Measurements from ENCODE around the gene SCN1B.
"Not testable (repeated sequence)": the region's sequence is repeated elsewhere in the genome, so short reads cannot be mapped to it uniquely, and the experiment has no call there.

Gene SCN1B

DNA sequence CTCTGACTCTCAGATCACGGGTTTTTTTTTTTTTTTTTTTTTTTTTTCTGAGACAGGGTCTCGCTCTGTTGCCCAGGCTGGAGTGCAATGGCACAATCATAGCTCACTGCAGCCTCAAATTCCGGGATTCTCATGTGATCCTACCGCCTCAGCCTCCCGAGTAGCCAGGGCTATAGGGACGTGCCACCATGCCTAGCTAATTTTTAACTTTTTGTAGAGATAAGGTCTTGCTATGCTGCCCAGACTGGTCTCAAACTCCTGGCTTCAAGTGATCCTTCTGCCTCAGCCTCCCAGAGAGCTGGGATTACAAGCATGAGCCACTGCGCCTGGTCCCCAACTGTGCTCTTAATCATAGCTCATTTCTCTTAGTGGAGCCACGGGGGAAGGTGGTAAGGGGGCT is 34.7 kb upstream of the SCN1B start:
- H3K27ac Mint-ChIP-seq = no peak overlapping the region
- ATAC-seq (replicated peaks) = no peak
- H3K4me1 Mint-ChIP-seq (ENCODE audit: low read depth in 2 of 2) = peaks cover 25 to 37% of the 10 kb centered on the region in 2 donors
- DNase-seq = no peak
- H3K36me3 Mint-ChIP-seq (ENCODE audit: insufficient read depth) = peaks cover 11% of the 10 kb centered on the region
- no peak overlapping the region for H3K4me3 Mint-ChIP-seq
- no peaks in the 10 kb centered on the region for H3K9me3 Mint-ChIP-seq
- no peaks in the 10 kb centered on the region for H3K27me3 Mint-ChIP-seq

DNA sequence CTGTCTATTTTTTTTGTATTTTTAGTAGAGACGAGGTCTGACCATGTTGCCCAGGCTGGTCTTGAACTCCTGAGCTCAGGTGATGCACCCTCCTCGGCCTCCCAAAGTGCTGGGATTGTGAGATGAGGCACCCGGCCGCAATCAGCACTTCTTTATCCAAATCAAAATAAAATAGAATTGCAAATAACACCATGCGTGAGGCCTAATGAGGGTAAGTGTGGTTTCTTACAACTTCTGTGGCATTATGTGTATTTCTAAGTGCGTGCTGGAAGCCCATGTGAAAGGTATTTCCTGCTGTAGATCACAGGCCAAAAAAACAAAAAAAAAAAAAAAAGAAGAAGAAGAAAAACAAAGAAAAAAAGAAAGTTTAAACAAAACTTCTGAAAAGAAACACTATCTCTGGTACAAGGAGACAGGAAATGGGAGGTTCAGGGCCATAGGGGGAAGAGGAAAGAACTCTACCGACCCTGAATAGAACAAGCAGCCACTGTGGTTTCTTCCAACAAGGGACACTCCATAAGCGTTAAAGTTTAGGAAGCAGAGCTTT is 33.1 kb upstream of the SCN1B start:
- Mint-ChIP-seq H3K36me3 (ENCODE audit: insufficient read depth) (peaks cover 22% of the 10 kb centered on the region), H3K27me3 (no peaks in the 10 kb centered on the region), H3K4me3 (peak overlapping the region; percentile 74 to 90), H3K4me1 (ENCODE audit: low read depth in 2 of 2) (peaks cover 39 to 47% of the 10 kb centered on the region in 2 donors), H3K9me3 (no peaks in the 10 kb centered on the region), H3K27ac (peak overlapping the region; percentile 93 to 97)
- peak; percentile 18 for ATAC-seq (replicated peaks)
- DNase-seq = no peak

DNA sequence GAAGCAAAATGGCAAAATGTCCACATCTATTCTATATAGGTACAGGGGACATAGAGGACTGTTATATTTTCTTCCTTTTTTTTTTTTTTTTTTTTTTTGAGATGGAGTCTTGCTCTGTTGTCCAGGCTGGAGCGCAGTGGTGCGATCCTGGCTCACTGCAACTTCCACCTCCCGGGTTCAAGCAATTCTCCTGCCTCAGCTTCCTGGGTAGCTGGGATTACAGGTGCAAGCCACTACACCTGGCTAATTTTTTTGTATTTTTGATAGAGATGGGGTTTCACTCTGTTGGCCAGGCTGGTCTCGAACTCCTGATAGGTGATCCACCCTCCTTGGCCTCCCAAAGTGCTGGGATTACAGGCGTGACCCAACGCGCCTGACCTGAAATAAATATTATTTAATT is 32.0 kb upstream of the SCN1B start:
- peak overlapping the region; percentile 90 to 92 for H3K4me3 Mint-ChIP-seq
- ATAC-seq (replicated peaks); DNase-seq; H3K27me3 Mint-ChIP-seq; H3K9me3 Mint-ChIP-seq: not testable (repeated sequence)
- H3K4me1 Mint-ChIP-seq (ENCODE audit: low read depth in 2 of 2) = peaks cover 49 to 56% of the 10 kb centered on the region in 2 donors
- peaks cover 27% of the 10 kb centered on the region for H3K36me3 Mint-ChIP-seq (ENCODE audit: insufficient read depth)
- peak overlapping the region; percentile 93 to 97 for H3K27ac Mint-ChIP-seq

DNA sequence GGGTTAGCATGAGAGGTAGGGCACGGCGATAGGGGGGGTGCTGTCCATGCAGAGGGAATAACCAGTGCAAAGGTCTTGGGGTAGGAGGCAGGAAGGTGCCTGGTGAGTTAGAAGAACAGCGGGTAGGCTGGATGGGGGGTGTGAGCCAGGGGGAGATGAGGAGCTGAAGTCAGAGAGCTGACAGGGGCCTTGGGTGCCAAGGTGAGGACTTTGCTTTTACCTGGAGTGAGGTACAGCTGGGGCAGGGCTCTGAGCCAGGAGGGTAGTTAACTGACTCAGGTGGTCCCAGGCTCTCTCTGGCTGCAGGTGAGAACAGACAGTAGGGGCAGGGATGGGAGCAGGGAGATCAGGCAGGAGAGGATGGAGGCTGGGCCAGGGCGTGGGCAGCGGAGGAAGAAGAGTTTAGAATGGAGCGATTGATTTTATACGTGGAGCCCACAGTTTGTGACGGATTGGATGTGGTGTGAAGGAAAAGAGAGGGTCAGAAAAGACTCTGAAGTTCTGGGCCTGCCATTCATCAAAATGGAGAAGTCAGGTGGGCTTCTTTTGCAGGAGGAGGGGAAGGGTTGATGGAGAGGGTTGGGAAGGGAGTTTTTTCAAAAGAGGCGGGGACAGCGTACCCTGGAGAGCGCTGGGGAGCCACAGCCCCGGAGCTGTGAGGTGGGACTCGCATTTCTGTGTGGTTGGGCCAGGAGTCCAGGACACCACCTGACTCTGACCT is 31.3 kb upstream of the SCN1B start:
- no peaks in the 10 kb centered on the region for H3K27me3 Mint-ChIP-seq
- DNase-seq = no peak
- no peak for ATAC-seq (replicated peaks)
- peaks cover 27% of the 10 kb centered on the region for H3K36me3 Mint-ChIP-seq (ENCODE audit: insufficient read depth)
- peak overlapping the region; percentile 93 to 97 for H3K27ac Mint-ChIP-seq
- H3K9me3 Mint-ChIP-seq = no peaks in the 10 kb centered on the region
- peaks cover 56 to 59% of the 10 kb centered on the region in 2 donors for H3K4me1 Mint-ChIP-seq (ENCODE audit: low read depth in 2 of 2)
- peak overlapping the region; percentile 90 to 92 for H3K4me3 Mint-ChIP-seq

DNA sequence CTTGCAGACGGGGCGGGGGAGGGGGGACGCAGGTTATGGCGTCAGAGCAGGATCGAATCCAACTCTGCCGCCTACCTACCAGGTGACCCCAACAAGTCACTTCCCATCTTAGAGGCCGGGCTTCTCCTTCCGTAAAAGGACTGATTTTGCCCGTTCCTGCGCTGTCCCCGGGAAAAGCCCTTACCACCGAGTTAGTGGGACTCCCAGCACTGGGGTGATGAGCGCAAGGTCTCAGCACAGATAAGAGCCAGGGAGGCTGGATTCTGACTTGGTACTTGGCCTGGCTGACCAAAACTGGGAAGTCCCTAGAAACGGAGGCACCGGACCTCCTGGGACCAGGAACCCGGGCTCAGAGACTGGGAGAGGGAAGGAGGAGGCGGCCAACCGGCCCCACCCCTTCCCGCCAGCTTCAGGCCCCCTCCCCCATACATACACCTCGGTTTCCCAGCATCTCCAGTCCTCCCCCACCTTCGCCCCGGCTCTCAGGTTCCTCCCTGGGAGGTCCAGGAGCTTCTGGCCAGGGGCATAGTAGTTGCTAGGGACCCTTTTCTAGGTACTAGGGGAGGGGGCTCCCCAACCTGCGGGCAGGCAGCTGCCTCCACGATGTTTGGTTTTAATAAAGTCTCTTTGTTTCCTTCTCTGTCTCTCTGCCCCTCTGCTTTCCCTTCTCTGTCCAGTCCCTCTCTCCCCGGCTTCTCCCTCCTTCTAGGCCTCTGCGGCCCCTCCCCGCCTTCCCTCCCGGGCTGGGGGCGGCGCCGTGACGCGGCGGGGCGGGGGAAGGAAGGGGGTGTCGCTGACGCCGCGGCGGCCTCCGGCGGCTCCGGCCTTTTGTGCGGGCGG is 30.6 kb upstream of the SCN1B start, which contains the start of gene GRAMD1A:
GRAMD1A (plus strand) TSS at position 826 of the 840 bp plus-strand sequence. CDS start 156 bp downstream, outside the sequence.
- Mint-ChIP-seq H3K4me3 (peak within 1 kb of the TSS; percentile 90 to 92), H3K36me3 (ENCODE audit: insufficient read depth) (peaks cover 31% of the 10 kb centered on the region), H3K27ac (peak within 1 kb of the TSS; percentile 93 to 97), H3K9me3 (no peaks in the 10 kb centered on the region), H3K27me3 (no peaks in the 10 kb centered on the region), H3K4me1 (ENCODE audit: low read depth in 2 of 2) (peaks cover 60 to 61% of the 10 kb centered on the region in 2 donors)
- ATAC-seq (replicated peaks) (peak; percentile 28), DNase-seq (peak in 2 of 3 experiments; percentile 51 to 54)

DNA sequence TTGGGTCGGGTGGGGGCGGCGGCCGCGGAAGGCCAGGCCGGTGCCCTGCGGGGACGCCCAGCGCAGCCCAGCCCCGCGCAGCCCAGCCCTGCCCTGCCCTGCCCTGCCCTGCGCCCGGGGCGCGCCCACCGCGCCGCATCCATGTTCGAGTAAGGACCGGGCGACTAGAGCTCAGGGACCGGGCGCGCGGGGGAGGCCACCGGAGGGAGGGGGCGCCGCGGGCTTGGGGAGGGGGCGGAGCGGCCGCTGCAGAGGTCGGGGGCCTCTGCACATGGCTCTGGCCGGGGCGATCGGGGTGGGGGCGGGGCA is 30.0 kb upstream of the SCN1B start:
- peak overlapping the region; percentile 90 to 92 for H3K4me3 Mint-ChIP-seq
- no peaks in the 10 kb centered on the region for H3K27me3 Mint-ChIP-seq
- no peaks in the 10 kb centered on the region for H3K9me3 Mint-ChIP-seq
- peak overlapping the region; percentile 93 to 95 for H3K27ac Mint-ChIP-seq
- H3K4me1 Mint-ChIP-seq (ENCODE audit: low read depth in 2 of 2) = peaks cover 62 to 64% of the 10 kb centered on the region in 2 donors
- ATAC-seq (replicated peaks) (no peak), DNase-seq (no peak)
- H3K36me3 Mint-ChIP-seq (ENCODE audit: insufficient read depth) = peaks cover 32% of the 10 kb centered on the region

DNA sequence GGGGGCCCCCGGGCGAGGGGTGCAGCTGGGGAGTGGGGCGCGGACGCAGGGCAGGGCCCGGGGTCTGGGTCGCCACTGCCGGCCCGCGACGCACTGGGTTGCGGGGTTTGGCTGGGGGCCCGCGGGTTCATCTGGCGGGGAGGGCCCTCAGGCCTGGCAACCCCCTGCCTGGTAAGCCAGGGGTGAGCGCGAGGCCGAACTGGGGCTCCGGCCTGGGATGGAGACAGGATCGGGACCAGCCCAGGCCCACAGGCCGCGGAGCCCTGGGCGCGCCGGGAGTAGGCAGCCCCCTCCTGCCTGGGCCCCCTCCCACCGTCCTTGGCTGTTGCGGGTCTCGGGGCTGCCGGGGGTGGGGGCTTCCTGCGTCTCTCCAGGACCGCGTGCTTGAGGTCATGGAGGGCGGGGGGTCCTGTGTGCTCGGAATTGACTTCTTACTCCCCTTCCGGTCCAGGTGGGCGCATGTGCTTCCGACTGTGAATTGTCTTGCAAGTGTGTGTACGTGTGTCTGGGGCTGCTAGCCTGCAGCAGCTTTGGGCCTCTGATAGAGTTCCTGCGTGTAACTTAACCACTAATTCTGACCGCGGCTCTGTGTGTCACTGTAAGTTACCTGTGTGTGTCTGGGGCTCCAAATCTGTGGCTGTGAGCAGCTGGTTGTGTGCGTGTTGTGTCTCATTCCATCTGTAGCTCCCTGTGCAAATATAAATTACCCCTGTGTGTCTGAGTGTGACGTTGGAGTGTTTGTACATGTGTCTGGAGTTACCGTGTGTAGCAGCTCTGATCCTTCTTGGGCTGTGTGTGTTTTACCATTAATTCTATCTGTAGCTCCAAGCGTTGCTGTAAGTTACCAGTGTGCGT is 29.4 kb upstream of the SCN1B start:
- H3K9me3 Mint-ChIP-seq = no peaks in the 10 kb centered on the region
- H3K4me1 Mint-ChIP-seq (ENCODE audit: low read depth in 2 of 2) = peaks cover 62 to 67% of the 10 kb centered on the region in 2 donors
- no peaks in the 10 kb centered on the region for H3K27me3 Mint-ChIP-seq
- peak overlapping the region; percentile 90 to 92 for H3K4me3 Mint-ChIP-seq
- peak; percentile 62 for ATAC-seq (replicated peaks)
- peak; percentile 46 to 55 (median 54) for DNase-seq
- peaks cover 32% of the 10 kb centered on the region for H3K36me3 Mint-ChIP-seq (ENCODE audit: insufficient read depth)
- peak overlapping the region; percentile 93 to 95 for H3K27ac Mint-ChIP-seq

DNA sequence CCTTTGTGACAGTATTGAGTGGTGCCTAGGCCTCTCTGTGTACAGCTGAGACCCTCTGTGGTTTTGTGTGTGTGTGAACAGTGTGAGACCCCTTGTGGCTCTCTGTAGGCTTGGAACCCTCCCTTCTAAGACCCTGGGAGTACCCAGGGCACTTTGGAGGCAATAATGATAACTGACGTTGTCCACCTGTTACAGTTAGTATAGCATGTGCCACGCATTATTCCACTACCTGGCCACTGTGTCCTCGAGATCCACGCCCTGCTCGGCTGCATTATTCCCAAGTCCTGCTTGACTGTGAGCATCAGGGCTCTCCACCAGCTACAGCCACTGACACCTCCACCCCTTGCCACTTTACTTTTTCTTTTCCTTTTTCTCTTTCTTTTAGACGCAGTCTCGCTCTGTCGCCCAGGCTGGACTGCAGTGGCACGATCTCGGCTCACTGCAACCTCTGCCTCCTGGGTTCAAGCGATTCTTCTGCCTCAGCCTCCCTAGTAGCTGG is 28.2 kb upstream of the SCN1B start:
- no peaks in the 10 kb centered on the region for H3K27me3 Mint-ChIP-seq
- H3K4me3 Mint-ChIP-seq = peak overlapping the region; percentile 90 to 92
- DNase-seq (no peak), ATAC-seq (replicated peaks) (no peak)
- H3K36me3 Mint-ChIP-seq (ENCODE audit: insufficient read depth) = peaks cover 32% of the 10 kb centered on the region
- H3K9me3 Mint-ChIP-seq = no peaks in the 10 kb centered on the region
- H3K27ac Mint-ChIP-seq = peak overlapping the region; percentile 93 to 95
- H3K4me1 Mint-ChIP-seq (ENCODE audit: low read depth in 2 of 2) = peaks cover 65 to 67% of the 10 kb centered on the region in 2 donors

DNA sequence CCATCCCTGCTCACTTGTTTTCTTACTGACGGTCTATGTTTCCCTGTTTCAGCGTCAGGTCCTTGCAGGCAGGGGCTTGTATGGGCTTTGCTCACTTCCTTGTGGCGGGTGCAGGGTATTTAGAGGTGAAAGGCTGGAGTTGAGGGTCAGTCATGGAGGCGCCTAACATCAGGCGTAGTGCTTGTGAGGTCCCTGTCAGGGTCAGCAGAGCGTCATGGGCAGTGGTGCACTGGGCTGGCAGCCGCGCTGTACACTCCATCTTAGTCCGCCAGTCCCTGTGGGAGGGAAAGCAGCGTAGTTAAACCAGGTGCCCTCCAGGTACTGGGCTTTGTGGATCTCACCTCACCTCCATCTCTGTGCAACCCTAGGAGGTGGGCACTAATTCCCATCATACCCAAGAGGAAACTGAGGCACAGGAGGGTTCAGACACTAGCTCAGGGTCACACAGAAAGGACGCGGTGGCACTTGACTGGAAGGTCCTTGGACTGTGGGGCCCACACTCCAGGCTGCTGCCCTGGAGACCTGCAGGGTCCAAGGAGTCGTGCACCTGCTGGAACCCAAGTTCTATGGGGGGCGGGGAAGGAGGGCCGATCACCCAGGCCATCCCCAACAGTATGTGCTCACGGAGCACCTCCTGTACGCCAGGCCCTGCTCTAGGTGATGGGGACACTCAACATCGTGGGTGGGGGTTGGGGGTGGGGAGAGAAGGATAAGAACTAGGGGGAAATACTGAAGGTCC is 25.6 kb upstream of the SCN1B start:
- Mint-ChIP-seq H3K27me3 (no peaks in the 10 kb centered on the region), H3K9me3 (no peaks in the 10 kb centered on the region), H3K36me3 (ENCODE audit: insufficient read depth) (peaks cover 44% of the 10 kb centered on the region), H3K4me3 (peak overlapping the region in 1 of 2 donors; percentile 90), H3K27ac (peak overlapping the region; percentile 49 to 93), H3K4me1 (ENCODE audit: low read depth in 2 of 2) (peaks cover 50 to 54% of the 10 kb centered on the region in 2 donors)
- DNase-seq (no peak), ATAC-seq (replicated peaks) (no peak)

DNA sequence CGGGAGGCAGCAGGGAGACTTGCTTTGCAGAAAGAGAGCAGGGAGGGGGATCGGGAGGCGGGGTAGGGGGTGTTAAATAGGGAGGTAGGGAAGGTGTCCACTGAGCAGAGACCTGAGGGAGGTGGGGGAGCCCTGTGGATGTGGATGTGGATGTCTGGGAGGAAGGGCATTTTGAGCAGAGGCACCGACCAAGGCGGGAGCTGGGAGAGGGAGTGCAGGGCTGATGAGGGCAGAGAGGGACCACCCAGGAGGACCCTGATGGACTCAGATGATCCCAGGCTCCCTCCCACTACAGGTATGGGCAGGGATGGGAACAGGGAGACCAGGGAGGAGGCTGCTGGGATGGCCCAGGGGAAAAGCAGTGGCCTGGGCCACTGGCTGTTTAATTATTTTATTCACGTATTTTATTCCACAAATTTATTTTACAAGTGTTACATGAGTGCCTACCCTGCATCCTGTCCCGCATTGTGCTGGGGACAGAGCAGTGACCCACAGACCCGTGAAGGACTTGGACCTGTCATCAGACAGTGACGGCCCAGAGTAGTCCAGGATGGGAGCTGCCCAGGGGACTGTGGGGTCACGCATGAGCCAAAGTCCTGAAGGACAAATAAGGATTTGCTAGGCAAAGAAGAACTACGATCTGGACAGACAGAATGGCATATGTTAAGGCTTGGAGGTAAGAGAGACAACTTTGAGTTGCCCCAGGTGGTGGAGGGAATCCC is 24.9 kb upstream of the SCN1B start:
- no peak for DNase-seq
- no peak for ATAC-seq (replicated peaks)
- Mint-ChIP-seq H3K36me3 (ENCODE audit: insufficient read depth) (peaks cover 46% of the 10 kb centered on the region), H3K27ac (peak overlapping the region in 1 of 2 donors; percentile 93), H3K27me3 (no peaks in the 10 kb centered on the region), H3K4me3 (no peak overlapping the region), H3K4me1 (ENCODE audit: low read depth in 2 of 2) (peaks cover 49 to 60% of the 10 kb centered on the region in 2 donors), H3K9me3 (no peaks in the 10 kb centered on the region)

DNA sequence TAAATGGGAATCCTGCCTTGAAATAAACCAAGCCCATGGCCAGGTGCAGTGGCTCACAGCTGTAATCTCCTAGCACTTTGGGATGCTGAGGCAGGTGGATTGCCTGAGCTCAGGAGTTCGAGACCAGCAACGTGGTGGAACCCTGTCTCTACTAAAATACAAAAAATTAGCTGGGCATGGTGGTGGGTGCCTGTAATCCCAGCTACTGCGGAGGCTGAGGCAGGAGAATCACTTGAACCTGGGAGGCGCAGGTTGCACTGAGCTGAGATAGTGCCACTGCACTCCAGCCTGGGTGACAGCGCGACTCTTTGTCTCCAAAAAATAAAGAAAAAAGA is 24.3 kb upstream of the SCN1B start:
- peaks cover 50% of the 10 kb centered on the region for H3K36me3 Mint-ChIP-seq (ENCODE audit: insufficient read depth)
- not testable (repeated sequence) for H3K27me3 Mint-ChIP-seq; ATAC-seq (replicated peaks); H3K4me3 Mint-ChIP-seq; H3K9me3 Mint-ChIP-seq; DNase-seq
- H3K4me1 Mint-ChIP-seq (ENCODE audit: low read depth in 2 of 2) = peaks cover 50 to 63% of the 10 kb centered on the region in 2 donors
- H3K27ac Mint-ChIP-seq = peak overlapping the region in 1 of 2 donors; percentile 81

Measured in effector memory CD8-positive, alpha-beta T cell (primary cell).